Pericardium fibroblast (primary cell): ENCODE measurements around the gene VAMP7. TPM values are rescaled to one million over a fixed set of nuclear protein-coding genes. Genes with fewer than 3 reads are reported as not detected.

Experiments used
- total RNA-seq: library from RNA; depleted of rRNA; stranded (reverse); fragments of >200 nt; gene quantifications from 2 replicates; pipeline ENCODE4 v1.2.3, GENCODE V29; 2015

VAMP7 gene, protein sequence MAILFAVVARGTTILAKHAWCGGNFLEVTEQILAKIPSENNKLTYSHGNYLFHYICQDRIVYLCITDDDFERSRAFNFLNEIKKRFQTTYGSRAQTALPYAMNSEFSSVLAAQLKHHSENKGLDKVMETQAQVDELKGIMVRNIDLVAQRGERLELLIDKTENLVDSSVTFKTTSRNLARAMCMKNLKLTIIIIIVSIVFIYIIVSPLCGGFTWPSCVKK
- 26.6 and 29.3 TPM in 2 replicates for total RNA-seq

DNA sequence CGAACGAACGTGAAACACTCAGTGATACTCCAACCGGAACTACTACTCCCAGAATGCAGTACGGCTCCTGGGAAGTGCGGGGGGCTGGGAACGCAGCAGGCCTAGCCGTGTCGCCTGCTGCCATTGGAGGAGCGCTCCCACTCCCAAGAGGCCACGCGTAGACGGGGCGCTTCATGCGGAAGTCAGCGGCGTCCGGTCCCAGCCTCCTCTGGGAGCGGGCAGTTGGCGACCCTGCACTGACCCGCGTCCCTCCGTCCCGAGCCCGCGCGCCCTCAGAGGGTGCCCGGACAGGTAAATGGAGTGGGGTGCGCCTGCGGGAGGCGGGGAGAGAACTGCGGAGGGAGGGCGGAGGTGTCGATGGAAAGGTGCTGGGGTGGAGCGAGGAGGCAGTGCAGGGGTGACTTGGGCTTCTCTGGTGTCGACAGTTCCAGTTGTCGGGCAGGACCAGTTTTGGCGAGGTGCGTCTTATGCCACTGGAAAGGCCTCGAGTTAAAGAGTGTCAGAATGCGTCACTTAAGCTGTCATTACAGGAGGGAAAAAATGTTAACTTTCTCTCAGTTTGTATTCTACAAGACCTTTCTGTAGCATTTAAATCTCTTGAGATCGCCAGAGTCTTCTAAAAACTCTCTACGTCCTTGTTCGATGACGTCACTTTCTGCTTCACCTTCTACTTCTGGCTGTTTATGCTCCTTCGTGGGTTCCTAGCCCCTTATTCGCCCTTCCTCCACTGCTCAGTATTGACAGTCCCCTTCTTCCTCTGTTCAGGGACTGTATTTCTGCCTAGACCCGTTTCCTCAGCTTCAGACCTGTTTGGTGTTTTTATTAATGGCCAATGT is at the start of gene VAMP7:
VAMP7 (plus strand) TSS at position 188 of the 836 bp plus-strand sequence. CDS start 8,122 bp downstream, outside the sequence.

Other genes with a start within 250 kb of the VAMP7 start
- not detected in 2 replicates for gene IL9R, start 116.4 kb downstream of the VAMP7 start, total RNA-seq